Duodenal mucosa (tissue), 2 donors: Measurements from ENCODE around the gene IGF2.

Experiments
- H3K27ac ChIP-seq: one replicate; pipeline ENCODE4 v1.7.0; 2013; ENCODE audit warnings: low read depth, low read length
- H3K27me3 ChIP-seq, 2 donors: one replicate each; pipeline ENCODE4 v1.7.0; 2013; ENCODE audit warnings: low read length in 2 of 2, control low read depth in 1 of 2; ENCODE audit not compliant: insufficient read depth in 2 of 2, control insufficient read depth in 1 of 2
- H3K36me3 ChIP-seq, 2 donors: one replicate each; pipeline ENCODE4 v1.7.0; 2013; ENCODE audit warnings: low read length in 2 of 2, control low read depth in 1 of 2; ENCODE audit not compliant: insufficient read depth in 2 of 2, control insufficient read depth in 1 of 2
- H3K4me1 ChIP-seq, 2 donors: one replicate each; pipeline ENCODE4 v1.7.0; 2013; ENCODE audit warnings: low read length in 2 of 2, control low read depth in 1 of 2; ENCODE audit not compliant: insufficient read depth in 2 of 2, control insufficient read depth in 1 of 2
- H3K4me3 ChIP-seq, 2 donors: one replicate each; pipeline ENCODE4 v1.7.0; 2013; ENCODE audit warnings: low read length in 2 of 2, low read depth in 1 of 2
- H3K9ac ChIP-seq, 2 donors: one replicate each; pipeline ENCODE4 v1.7.0; 2013; ENCODE audit warnings: low read length in 2 of 2, low read depth in 1 of 2
- H3K9me3 ChIP-seq, 2 donors: one replicate each; pipeline ENCODE4 v1.7.0; 2013; ENCODE audit warnings: low read length in 2 of 2, control low read depth in 1 of 2; ENCODE audit not compliant: control insufficient read depth in 1 of 2

The IGF2 gene

DNA sequence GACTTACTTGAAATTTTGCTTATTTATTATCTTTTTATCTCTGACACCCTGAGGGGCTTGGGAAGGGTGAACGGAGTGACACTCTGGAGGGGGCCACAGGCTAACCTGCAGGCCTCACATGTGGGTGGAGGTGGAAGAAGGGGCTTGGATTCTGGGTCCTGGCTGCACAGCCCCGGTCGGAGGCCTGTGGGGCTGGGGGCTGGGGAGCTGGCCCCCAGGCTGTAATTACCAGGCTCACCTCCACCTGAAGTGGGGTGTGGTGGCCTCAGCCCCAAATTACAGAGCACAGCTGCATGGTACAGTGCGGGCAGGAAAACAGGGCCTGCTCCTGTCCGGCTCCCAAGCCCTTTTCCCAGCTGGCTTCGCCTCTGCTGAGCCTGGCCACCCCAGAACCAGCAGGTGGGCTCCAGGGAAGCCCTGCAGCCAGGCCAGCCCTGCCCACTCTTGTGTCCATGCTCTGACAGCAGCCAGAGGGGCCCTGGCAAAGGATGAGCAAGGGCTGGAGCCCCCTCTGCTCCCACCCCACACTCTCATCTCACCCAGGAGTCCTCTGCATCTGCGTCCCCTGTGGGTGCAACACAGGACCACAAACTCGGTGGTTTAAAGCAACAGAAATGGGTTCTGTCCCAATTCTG lies 48.0 kb downstream of the IGF2 start:
- Histone ChIP-seq H3K36me3 (no peaks in the 10 kb centered on the region), H3K27ac (no peak overlapping the region), H3K4me1 (no peaks in the 10 kb centered on the region), H3K4me3 (no peak overlapping the region), H3K27me3 (peaks cover 0 to 3% of the 10 kb centered on the region in 2 donors), H3K9ac (no peak overlapping the region), H3K9me3 (no peaks in the 10 kb centered on the region)

DNA sequence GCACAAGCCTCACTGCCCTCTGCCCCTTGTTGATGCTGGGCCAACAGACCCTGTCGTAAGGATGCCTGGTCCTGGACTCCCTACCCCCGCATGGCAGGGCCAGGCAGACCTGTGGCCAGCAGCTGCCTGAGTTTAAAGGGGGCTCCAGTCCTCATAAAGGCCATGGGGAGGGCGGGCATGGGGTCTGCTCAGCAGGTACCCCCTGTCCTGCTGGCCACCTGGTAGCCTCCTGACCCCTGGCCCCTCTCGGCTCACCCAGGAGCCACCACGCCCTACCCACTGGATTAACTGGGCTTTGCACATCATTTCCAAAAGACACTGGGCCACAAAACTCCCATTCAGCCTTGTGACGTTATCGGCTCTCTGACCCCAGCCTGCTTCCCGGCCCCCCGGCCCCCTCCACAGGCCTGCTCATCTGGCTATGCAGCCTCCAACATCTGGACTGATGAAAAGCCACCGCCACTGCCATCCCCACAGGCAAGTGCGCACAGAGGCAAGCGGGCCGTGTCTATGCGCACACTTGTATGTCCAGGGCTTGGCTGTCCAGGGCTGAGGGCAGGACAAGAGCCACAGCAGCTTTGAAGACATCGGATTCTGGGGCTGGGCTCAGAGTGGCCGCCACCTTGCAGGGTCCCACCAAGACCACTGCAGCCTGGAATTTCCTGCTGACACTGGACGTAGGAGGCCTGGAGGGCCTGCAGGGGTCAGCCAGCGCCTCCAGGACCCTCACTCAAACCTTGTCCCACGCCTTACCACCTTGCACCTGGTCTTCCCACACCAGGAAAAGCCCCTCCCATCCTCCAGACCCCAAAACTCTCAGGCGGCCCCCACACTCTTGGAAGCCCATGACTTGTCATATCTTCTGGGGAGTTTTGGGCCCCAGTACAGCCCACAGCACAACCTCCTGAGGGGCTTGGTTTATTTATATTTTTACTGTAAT lies 48.7 kb downstream of the IGF2 start:
- Histone ChIP-seq H3K4me1 (no peaks in the 10 kb centered on the region), H3K36me3 (no peaks in the 10 kb centered on the region), H3K9ac (no peak overlapping the region), H3K27ac (no peak overlapping the region), H3K4me3 (no peak overlapping the region), H3K9me3 (no peaks in the 10 kb centered on the region), H3K27me3 (peaks cover 0 to 3% of the 10 kb centered on the region in 2 donors)

DNA sequence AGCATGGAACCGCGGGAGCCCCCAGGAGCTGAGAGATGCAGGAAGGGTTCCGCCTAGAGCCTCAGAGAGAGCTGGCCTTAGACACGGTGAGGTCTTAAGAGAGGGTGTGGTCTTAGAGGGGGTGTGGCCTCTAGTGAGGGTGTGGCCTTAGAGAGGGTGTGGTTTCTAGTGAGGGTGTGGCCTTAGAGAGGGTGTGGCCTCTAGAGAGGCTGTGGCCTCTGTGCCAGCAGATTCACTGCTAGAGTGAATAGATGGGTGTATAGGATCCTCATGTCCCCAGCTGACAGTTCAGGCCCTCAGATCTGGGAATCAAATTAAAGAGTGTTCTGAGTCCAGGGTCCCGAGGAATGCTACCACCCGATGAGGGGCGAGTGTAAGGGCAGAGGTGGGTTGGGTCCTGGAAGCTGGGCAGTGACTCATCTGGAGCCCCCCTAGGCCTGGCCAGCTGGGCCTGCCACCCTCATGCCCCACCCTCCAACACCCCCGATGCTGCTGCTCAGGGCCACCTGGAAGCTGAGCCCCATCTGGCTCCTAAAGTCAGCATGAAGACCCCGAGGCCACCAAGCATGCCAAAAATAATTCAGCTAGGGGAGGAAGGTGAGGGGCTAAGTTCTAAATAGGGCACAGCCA lies 49.5 kb downstream of the IGF2 start:
- no peak overlapping the region for H3K27ac ChIP-seq
- no peak overlapping the region for H3K4me3 ChIP-seq
- H3K9me3 ChIP-seq = no peaks in the 10 kb centered on the region
- H3K36me3 ChIP-seq = no peaks in the 10 kb centered on the region
- H3K4me1 ChIP-seq = no peaks in the 10 kb centered on the region
- peaks cover 0 to 3% of the 10 kb centered on the region in 2 donors for H3K27me3 ChIP-seq
- no peak overlapping the region for H3K9ac ChIP-seq

DNA sequence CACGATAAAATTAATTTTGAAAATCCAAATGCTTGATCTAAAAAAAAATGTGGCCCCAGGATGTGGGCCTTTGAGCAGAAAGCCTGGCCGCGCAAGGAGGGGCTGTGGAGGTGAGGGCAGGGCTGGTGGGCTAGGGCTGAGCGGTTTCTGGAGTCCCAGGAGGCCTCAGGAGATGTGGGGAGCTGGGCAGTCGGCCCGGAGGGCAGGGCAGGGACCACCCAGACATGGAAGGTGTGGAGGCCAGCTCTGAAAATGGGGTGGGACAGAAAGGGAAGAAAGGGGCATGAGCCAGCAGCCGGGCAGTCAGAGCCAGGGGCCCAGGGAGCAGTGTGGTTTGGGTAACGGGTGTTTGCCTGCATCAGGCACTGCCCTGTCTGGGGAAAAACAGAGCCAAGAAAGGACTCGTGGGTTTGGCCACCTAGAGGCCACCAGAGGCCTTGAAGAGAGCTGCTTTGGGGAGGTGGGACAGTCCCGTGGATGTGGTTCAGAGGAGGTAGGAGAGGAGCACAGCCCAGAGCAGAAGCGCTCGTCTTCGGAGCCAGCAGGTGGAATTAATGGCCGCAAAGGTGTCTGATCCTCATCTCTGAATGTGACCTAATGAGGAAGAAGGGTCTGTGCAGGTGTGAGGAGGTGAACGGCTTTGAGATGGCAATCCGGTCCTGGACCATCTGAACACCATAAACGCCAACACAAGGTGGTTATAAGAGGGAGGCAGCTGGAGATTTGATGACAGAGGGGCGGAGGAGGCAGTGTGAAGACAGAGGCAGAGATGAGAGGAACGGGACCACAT lies 50.2 kb downstream of the IGF2 start:
- Histone ChIP-seq H3K27me3 (peaks cover 0 to 3% of the 10 kb centered on the region in 2 donors), H3K4me1 (no peaks in the 10 kb centered on the region), H3K36me3 (no peaks in the 10 kb centered on the region), H3K9ac (no peak overlapping the region), H3K4me3 (no peak overlapping the region), H3K9me3 (peaks cover 0 to 2% of the 10 kb centered on the region in 2 donors), H3K27ac (no peak overlapping the region)

DNA sequence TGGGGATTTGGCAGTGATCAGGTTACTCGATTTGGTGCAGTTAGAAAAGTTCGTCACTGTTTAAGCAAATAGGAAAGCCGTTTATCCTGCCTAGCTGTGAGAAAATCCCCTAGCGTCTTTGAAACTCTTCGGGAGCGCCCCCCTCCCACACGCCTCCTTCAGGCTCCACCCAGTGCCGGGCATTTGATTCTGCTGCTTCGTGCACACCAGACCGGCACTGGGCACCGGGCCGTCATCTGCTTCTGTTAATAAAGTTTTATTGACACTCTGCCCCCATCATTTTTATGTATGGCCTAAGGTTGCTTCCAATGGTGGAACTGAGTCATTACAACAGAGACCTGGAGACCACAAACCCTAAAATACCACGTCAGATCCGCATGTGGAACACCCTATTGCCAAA lies 50.9 kb downstream of the IGF2 start:
- H3K27ac ChIP-seq = no peak overlapping the region
- H3K9me3 ChIP-seq = peaks cover 0 to 6% of the 10 kb centered on the region in 2 donors
- H3K27me3 ChIP-seq = peaks cover 0 to under 1% of the 10 kb centered on the region in 2 donors
- no peaks in the 10 kb centered on the region for H3K4me1 ChIP-seq
- no peak overlapping the region for H3K4me3 ChIP-seq
- no peak overlapping the region for H3K9ac ChIP-seq
- H3K36me3 ChIP-seq = no peaks in the 10 kb centered on the region

DNA sequence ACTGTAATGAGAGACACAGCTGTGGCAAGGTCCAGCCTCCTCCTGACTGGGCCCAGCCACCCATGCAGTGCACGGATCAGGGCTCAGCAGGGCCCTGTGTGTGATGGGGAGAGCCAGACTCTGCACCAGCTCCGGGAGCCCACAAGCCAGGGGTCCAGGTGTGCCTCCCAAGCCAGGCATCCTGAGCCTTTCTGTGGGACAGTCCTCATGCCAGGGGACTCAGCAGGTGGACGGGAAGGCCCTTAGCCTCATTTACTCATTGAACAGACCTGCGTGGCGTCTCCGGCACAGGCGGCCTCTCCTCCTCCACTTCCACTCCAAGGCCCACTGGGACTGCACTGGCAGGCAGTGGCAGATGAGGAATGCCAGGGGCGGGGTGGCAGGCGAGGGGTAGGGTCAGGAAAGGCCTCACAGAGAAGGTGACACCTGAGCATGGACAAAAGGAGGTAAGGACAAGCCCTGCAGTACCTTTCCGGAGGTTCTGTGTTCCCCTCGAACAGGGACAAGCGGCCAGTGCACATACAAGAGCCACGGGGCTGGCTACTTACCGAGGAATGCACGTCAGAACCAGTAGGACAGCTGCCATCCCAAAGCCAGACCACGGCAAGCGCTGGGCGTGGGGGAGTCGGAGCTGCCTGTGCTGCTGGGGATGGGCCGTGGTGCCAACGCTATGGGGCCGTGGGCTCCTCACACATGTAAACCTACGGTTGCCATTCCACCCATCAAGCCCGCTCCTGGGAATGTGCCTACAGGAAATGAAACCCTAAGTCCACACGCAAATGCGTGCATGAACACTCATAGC lies 52.7 kb downstream of the IGF2 start:
- Histone ChIP-seq H3K27me3 (no peaks in the 10 kb centered on the region), H3K4me1 (no peaks in the 10 kb centered on the region), H3K9me3 (peaks cover 0 to 6% of the 10 kb centered on the region in 2 donors), H3K36me3 (no peaks in the 10 kb centered on the region), H3K27ac (no peak overlapping the region), H3K4me3 (no peak overlapping the region), H3K9ac (no peak overlapping the region)

DNA sequence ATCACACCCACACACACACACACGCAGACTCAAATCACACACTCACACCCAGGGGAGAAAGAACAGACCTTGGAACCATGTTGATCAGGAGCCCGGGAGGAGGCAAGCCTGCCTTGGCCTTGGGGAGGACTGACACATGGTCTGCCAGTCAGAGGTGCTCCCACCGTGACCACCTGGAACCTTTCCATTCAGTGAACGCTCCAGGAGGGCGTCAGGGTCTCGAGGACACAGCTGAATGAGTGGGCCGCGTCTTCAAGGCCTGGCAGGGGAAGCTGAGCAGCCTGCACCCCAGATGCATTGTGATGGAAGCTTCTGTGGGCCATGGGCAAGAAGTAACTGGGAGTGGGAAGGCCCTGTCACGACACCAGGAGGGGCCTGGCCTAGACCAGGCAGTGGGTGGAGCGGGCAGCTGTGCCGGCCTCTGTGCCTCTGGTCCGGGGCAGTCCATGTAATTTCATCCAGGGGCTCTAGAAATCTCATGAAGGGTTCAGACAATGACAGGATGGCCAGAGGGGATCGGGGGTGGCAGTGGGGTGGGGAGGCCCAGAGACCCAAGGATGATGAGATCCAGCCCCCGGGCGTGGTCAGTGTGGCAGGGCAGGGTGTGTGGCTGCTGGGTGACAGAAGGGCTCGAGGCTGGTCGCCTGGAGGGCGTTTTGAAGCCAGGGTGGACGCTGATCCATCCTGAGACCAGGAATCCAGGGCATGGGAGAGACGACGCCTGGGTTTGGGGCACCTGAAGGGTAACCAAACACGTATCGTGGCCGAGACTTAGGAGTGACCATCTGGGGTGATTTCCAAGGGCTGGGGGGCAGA lies 53.7 kb downstream of the IGF2 start:
- no peaks in the 10 kb centered on the region for H3K36me3 ChIP-seq
- no peak overlapping the region for H3K27ac ChIP-seq
- no peaks in the 10 kb centered on the region for H3K4me1 ChIP-seq
- no peak overlapping the region for H3K9ac ChIP-seq
- peaks cover 0 to 6% of the 10 kb centered on the region in 2 donors for H3K9me3 ChIP-seq
- H3K27me3 ChIP-seq = no peaks in the 10 kb centered on the region
- no peak overlapping the region for H3K4me3 ChIP-seq

DNA sequence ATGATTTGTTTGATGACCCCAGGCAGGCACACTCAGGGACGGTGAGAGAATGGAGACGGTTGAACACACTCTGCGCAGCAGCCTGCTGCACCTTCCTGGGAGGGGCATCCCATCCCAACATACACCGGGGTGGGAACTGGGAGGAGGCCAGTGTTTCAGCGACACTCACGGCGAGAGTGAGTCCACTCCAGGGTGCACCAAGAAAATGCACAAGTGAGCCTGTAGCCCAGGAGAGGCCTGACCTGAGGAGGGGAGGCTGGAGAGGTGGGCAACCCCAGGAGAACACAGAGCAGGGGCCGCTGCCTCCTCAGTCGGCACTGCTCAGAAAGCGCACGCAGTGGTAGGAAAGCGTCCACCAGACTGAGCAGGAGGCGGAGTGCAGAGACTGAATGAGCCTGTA lies 54.5 kb downstream of the IGF2 start:
- no peaks in the 10 kb centered on the region for H3K4me1 ChIP-seq
- peaks cover 0 to 6% of the 10 kb centered on the region in 2 donors for H3K9me3 ChIP-seq
- no peak overlapping the region for H3K9ac ChIP-seq
- no peak overlapping the region for H3K27ac ChIP-seq
- H3K36me3 ChIP-seq = no peaks in the 10 kb centered on the region
- H3K4me3 ChIP-seq = no peak overlapping the region
- H3K27me3 ChIP-seq = no peaks in the 10 kb centered on the region
